ENCODE data around the gene SLMAP. TPM values are rescaled to one million over a fixed set of nuclear protein-coding genes. Genes with fewer than 3 reads are reported as not detected.

Gene SLMAP
- total and polyA plus RNA-seq, 2 of the 13 experiments (the other 11 are each of a cell fraction or from before 2014, with no cell fraction given), result 24.0 to 48.3 TPM

DNA sequence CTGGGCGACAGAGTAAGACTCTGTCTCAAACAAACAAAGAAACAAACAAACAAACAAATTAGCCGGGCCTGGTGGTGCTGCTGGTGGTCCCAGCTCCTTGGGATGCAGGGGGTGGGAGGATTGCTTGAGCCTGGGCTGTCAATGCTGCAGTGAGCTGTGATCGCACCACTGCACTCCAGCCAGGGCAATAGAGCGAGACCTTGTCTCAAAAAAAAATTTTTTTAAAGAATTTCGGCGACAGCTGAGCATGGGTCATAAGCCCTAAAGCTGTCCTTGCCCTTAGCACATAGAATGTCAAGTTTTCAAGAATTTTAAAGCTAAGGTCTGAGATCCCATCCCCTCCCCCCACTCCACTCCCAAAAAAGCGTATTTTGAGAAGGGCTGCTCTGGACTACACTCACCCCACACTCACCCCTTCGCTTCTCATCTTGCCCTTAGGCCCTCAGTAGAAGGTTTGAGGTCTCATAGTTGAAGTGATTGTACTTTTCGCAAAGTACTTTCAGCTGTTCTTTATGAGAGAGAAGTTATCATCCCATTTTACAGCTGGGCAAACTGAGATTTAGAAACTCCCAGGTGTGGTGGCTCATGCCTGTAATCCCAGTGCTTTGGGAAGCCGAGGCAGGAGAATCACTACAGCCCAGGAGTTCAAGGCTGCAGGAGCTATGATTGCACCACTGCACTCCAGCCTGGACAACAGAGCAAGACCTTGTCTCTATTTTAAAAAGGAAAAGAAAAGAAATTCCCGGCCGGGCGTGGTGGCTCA is 217.8 kb downstream of the SLMAP start (continued):
- TF ChIP-seq ZMYM3 (CRISPR knock-in tag; IDR thresholded peaks at IDR 0.05), result 0 out of 2 replicates have a peak, but pooled peaks have one; percentile 22
- peak; percentile 19; the same call in 1 of the 2 replicates for TF ChIP-seq KDM1A (CRISPR knock-in tag; IDR thresholded peaks at IDR 0.05)
- TF ChIP-seq MEF2D (CRISPR knock-in tag; IDR thresholded peaks at IDR 0.05), result no peak
- TF ChIP-seq ARNT (IDR thresholded peaks at IDR 0.05), result no peak
- no peak for TF ChIP-seq ZNF30 (CRISPR knock-in tag; IDR thresholded peaks at IDR 0.05)
- TF ChIP-seq, protein P1, sequence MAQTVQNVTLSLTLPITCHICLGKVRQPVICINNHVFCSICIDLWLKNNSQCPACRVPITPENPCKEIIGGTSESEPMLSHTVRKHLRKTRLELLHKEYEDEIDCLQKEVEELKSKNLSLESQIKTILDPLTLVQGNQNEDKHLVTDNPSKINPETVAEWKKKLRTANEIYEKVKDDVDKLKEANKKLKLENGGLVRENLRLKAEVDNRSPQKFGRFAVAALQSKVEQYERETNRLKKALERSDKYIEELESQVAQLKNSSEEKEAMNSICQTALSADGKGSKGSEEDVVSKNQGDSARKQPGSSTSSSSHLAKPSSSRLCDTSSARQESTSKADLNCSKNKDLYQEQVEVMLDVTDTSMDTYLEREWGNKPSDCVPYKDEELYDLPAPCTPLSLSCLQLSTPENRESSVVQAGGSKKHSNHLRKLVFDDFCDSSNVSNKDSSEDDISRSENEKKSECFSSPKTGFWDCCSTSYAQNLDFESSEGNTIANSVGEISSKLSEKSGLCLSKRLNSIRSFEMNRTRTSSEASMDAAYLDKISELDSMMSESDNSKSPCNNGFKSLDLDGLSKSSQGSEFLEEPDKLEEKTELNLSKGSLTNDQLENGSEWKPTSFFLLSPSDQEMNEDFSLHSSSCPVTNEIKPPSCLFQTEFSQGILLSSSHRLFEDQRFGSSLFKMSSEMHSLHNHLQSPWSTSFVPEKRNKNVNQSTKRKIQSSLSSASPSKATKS (CRISPR knock-in tag; IDR thresholded peaks at IDR 0.05), result no peak
- no peak for TF ChIP-seq NAIF1 (CRISPR knock-in tag; IDR thresholded peaks at IDR 0.05; ENCODE audit: borderline replicate concordance)
- TF ChIP-seq FOXJ3 (CRISPR knock-in tag; IDR thresholded peaks at IDR 0.05; ENCODE audit: borderline replicate concordance), result no peak
- TF ChIP-seq, protein P2, sequence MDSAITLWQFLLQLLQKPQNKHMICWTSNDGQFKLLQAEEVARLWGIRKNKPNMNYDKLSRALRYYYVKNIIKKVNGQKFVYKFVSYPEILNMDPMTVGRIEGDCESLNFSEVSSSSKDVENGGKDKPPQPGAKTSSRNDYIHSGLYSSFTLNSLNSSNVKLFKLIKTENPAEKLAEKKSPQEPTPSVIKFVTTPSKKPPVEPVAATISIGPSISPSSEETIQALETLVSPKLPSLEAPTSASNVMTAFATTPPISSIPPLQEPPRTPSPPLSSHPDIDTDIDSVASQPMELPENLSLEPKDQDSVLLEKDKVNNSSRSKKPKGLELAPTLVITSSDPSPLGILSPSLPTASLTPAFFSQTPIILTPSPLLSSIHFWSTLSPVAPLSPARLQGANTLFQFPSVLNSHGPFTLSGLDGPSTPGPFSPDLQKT (CRISPR knock-in tag; IDR thresholded peaks at IDR 0.05; ENCODE audit: borderline replicate concordance), result no peak
- peak; percentile 92 for TF ChIP-seq ZNF629 (CRISPR knock-in tag; conservative IDR thresholded peaks at IDR 0.05)
- no peak for TF ChIP-seq ZMAT3 (CRISPR knock-in tag; conservative IDR thresholded peaks at IDR 0.05)
- TF ChIP-seq MIER2 (CRISPR knock-in tag; IDR thresholded peaks at IDR 0.05), result no peak
- no peak for TF ChIP-seq KMT2A (CRISPR knock-in tag; IDR thresholded peaks at IDR 0.05)
